ENCODE data around the gene SETD6.

The SETD6 gene

DNA sequence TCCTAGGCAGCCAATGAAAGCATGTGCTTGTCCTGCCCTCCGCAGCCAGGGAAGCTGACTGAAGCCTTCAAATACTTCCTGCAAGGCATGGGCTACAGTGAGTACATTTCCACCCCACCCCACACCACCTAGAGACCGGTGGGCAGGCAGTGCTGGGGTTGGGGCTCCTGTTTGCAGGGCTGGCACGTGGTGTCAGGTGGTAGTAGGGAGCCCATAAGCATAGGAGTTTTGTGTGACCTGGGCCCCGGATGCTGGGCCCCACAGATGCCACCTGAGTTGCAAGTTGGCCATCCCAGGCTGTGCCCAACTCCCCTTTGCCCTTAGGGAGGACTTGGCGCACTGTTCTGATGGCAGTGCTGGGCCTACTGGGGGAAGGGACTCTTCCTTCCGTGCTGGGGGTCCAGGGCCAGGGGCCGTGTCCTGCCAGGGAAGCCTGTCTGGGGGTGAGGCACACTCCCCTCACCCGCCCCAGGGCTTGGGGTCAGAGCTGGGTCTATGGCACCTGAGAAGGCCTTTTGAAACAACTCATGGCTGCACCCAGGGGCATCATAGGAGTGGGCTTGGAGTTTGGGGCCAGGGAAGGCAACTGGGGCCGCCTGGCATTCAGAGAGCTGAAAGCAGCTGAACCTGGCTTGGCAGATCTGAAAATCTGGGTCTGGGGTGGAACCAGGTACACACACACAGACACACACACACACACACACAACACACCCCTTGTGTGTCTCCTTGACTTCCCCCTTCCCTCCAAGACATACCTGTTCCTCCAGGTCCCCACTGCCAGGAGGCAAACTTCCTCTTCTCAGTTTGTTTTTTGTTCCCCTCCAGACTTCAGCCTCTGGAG is 5.8 kb upstream of the SETD6 start:
- DNase-seq = no peak

GRCh38 chr16:58510097-58510775 is 5.1 kb upstream of the SETD6 start:
- no peak for DNase-seq

GRCh38 chr16:58510776-58511628 is 4.3 kb upstream of the SETD6 start:
- no peak for DNase-seq

DNA sequence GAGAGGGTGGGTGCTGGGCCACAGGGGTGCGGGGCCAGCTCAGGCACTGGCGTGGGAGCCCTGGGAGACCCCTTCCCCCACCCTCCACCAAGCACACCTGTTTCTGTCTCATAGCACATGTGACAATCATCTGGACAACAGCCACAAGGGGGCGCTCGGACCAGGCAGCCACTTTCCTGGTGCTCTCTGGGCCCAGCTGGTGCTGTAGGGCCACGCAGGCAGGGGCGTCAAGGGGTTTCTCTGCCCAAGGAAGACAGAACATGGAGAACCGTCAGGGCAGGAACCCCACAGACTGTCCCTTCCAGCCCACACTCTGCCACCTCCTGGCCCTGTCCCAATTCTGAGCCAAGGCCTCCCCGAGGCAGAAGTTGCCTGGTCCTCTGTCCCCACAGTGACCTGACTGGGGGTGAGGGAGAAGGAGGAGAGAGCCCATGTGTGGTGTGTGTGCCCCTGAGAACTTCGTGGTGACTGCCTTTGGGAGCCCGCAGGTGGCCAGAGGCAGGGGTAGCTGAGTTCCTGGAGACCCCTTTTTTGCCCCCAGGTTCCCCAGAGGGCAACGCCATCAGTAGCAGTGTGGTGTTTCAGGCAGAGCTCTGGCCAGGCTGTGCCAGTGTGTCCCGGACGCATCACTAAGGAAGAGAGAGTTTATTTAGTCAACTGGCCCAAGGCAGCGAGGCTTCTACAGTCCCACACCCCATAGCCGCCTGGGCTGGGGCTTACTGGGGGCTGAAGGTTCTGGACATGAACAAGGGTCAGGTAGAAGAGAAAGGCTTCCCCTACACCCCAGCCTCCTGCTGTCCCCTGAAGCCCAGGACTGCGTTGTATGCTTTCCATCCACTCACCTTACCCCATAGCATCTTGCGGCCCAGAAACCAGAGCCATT is 3.1 kb upstream of the SETD6 start:
- DNase-seq = peak; percentile 28

- DNase-seq = no peak
These were observed 1.4 kb upstream of the SETD6 start for GRCh38 chr16:58513874-58514273.

GRCh38 chr16:58515871-58516767 is 802 bp downstream of the SETD6 start:
- peak; percentile 60 for DNase-seq

DNA sequence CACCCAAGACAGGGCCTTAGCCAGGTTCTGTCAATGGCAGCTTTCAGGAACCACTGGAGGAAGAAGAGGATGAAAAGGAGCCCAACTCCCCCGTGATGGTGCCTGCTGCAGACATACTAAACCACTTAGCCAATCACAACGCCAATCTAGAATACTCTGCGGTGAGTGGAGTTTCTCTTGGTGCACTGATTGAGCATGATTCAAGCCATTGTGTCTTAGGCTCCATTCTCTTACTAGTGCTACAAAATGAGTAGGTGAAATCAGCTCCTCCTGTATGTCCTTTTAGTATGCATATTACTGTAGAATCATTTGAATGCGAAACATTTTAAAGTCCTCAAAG is 1.4 kb downstream of the SETD6 start:
- no peak for DNase-seq

GRCh38 chr16:58518083-58518979 is 3.0 kb downstream of the SETD6 start:
- no peak for DNase-seq

DNA sequence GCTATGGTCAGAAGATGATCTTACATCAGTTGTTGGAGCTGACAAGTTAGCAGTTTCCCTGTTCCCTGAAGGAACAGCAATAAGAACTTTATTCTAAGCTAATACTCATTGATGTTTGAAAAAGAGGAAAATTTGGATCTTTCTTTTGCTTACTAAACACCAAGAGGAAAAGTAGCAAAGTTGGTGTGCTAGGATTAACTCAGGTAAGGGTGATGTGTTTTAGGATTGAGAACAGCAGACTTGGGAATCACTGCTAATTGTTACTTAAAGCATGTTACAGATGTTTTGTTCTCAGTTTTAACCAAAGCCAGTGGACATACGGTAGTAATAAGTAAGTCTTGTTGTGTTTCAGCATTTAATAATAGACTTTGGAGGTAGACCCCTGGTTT is 3.7 kb downstream of the SETD6 start:
- no peak for DNase-seq

GRCh38 chr16:58519707-58520106 is 4.4 kb downstream of the SETD6 start:
- no peak for DNase-seq

DNA sequence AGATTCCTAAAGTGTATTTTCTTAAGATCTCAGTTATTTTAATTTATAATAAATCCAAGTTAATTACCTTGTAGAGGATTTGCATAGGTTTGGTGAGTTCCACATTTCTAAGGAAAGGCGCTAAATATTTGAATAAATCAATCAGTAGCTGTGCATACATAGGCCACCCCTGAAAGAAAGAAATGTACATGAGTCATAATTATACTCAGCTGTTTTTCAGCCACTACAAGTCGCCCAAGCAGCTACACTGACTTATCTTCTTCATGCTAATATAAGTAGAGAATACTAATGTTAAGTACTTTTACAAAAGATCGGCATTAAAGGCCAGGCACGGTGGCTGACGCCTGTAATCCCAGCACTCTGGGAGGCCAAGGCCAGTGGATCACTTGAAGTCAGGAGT is 14.9 kb downstream of the SETD6 start:
- DNase-seq = no peak

GRCh38 chr16:58532414-58532813 is 17.1 kb downstream of the SETD6 start:
- DNase-seq = no peak

DNA sequence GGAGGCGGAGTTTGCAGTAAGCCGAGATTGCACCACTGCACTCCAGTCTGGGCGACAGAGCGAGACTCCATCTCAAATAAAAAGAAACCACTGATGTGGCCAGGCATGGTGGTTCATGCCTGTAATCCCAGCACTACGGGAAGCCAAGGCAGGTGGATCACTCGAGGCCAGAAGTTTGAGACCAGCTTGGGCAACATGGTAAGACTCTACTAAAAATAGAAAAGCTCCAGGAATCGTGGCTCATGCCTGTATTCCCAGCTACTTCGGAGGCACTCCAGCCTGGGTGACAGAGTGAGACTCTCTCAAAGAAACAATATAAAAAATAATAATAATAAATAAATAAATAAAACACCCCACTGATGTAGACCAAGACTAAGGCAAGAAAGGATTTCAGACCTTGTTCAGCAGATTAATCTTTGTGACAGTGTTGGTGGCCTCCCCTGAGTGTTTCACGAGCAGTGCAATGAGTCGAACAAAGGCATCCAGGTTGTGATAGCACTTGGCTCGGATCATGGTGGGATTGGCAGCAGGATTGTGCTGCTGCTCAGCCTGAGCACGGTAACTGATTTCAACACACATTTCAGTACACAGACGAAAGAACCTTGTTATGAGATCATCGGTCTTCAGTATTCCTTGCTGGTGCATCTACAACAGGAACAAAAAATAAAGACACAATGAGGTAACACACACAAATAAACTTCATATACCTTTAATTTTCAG is 18.6 kb downstream of the SETD6 start:
- DNase-seq = no peak

DNA sequence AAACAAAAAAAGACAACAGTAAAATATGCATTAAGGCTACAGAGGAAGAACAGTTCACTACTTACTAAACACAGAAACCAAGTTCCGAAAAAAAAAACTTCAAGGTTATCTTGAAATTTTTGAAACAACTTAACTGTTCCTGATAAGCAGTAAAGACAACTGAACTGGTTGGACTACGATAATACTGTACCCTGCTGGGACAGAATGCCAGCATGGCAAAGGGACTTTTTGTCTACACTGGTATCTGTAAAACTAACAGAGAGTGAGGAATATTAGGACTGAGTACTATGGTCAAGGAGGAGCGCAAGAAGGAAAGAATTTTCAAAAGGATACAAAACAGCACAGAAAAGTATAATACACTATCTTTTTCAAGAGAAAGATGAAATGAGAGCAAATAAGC is 19.8 kb downstream of the SETD6 start:
- DNase-seq = no peak

DNA sequence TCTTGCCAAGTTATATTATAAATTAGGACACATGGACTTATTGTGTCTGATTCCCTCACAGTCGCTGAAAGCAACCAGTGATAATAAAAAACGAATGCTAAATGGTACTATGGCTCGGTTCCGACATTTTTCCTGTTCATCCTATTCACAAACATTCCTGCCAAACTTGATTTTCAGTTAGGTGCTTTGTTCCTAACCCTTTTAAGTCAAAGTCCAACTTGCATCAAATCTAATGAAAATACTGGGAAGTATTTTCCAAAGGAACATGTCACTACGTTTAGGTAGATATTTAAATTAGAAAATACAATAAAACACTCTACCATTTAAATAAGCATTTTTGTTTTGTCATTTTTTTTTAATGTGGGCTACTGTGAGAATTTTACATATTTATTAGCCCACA is 21.0 kb downstream of the SETD6 start:
- no peak for DNase-seq

GRCh38 chr16:58537124-58537906 is 22.0 kb downstream of the SETD6 start:
- DNase-seq = no peak

GRCh38 chr16:58541711-58542110 is 26.4 kb downstream of the SETD6 start:
- DNase-seq = no peak

DNA sequence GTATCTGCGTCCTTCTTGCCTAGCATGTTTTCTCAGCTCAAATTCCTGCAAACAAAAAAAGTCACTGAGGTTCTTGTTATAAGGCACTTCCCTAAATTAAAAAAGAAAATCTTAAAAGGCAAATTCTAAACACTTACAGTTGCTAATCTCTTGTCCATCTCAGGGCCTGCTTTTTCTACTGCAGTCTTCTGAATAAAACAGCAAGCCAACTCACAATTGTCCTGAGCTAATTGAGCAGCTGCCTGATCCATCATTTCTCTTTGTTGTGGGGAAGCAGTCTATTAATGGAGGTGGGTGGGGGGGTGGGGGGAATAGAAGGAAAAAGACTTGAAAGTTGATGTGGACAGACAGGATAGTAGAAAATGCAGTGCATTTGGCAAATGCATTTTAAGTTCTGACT is 27.0 kb downstream of the SETD6 start:
- DNase-seq = no peak

- no peak for DNase-seq
These were observed 28.4 kb downstream of the SETD6 start for GRCh38 chr16:58543685-58544084.

Data from NCI-H2171 (cell line).